Umbilical cord (tissue), 2 donors: Measurements from ENCODE around the gene UNC5C. TPM values are rescaled to one million over a fixed set of nuclear protein-coding genes. Genes with fewer than 3 reads are reported as not detected.

Experiments
- DNase-seq: peaks from one replicate; pipeline ENCODE4 v3.0.0-alpha.2; 2015; ENCODE audit warnings: low spot score
- total RNA-seq: library from RNA; depleted of rRNA; stranded (reverse); fragments of >200 nt; gene quantifications from one replicate; pipeline ENCODE4 v1.2.3, GENCODE V29; 2014; ENCODE audit warnings: low replicate concordance; ENCODE audit not compliant: insufficient read depth

Gene UNC5C
- total RNA-seq, 1 donor from 2014 or later = 4.6 TPM

DNA sequence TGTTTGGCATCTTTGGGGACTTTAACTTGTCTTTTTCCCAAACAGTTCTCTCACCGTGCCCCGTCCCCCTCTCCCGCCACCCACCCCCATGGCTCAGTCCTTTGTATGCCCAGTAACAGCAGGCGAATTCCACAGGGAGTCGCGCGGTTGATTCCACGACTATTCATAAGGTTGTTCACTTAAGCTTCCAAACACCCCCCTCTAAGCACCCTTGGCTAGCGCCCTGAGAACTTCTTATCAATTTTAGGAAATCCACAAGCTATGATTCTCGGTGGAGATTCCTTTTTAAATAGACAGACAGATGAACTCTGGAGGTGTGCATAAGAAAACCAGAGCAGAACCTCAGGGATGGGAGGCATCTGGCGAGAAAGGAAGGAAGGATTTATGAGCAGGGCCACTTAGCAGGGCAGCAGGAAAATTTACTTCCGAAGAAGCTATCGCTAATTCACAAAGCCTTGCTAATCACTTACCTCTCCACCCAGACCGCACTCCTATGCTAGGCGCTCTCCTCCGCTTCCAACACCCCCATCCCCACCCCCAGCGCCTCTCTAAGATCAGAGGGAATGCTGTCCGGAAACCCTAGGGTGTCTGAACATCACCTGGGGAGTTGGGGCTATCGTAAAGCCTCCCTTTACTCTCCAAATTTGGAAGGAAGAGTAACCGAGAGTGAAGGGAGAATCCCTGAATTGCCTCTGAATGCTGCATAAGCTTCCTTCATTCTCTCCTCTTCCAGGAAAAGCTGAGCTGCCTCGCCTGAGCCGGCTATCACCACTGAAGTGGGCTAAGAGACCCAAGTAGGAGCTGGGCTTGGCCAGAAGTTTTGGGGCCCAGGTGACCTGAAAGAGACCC is 1.7 kb downstream of the UNC5C start:
- peak; percentile 51 for DNase-seq

DNA sequence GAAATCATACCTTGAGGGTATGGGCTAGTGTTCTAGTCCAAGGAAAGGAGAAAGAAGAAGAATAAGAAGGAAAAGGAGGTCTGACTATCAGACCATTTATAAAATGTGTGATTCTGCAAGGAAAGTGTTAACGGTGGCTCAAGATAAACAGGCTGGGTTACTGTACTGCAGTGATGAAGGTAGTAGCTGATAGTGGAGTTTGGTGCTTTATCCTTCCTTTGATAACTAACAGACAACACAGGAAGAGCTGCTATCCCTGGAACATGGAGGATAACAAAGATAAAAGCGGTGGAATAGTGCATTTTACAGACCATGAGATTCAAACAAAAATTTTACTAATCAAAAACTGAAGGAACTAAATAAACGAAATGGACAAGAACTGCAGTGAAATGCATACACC is 2.6 kb downstream of the UNC5C start:
- DNase-seq = no peak

DNA sequence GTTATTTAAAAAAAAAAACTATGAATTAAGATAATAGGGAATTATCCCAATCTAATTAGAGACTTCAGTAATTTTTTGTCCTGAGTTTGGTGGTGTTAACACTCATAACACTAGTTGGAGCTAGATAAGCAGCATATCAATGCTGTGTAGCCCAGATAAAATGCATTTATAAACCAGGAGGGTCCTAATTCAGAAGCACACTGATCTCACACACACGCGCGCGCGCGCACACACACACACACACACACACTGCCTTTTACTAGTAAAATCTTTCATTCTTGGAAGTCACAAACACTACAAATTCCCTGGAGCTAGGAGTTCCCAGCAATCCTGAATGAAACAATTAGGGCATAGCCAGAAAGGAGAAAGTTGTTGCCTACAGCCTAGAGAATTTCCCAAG is 3.2 kb downstream of the UNC5C start:
- no peak for DNase-seq

DNA sequence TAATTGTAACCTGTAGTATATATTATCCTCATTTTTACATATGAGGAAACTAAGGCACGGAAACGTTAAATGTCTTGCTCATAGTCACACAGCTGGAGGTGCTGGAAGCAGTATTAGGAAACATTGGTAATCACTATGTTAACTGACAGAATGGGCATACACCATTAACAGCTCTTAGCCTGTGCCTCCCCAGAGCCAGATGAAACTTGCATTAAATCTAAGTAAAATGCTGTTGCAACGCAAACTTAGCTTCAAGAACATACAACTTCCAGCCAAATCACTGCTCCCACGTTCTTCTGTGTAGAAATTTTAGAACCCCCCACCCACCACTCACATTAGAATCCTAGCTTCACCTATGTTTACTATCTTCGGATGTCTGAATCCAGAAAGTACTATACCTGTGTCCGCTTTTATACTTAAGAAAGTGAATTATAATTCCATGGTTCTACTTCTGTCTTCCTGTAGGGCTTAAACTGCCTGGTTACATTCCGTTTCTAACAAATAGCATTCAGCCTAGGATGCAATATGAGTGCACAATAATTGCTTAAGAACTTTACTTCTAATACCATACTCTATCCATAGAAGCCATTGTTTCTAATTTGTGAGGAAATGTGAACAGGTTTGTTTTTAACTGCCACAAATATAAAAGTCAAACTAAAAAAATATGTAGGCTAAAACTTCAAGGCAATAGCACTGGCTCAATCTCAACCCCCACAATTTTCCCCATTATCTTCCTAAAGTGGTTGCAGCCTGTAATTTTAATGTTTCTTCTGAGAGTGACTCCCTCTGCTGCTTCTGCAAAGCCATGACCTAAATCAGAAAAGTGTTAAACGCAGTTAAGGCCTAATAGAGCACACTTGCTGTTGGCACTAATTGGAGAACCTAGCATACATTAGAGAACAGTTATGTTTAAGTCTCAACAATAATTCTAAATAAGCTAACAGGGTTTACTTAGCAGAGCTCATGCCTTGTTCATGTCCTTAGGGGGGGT is 4.4 kb downstream of the UNC5C start:
- no peak for DNase-seq

DNA sequence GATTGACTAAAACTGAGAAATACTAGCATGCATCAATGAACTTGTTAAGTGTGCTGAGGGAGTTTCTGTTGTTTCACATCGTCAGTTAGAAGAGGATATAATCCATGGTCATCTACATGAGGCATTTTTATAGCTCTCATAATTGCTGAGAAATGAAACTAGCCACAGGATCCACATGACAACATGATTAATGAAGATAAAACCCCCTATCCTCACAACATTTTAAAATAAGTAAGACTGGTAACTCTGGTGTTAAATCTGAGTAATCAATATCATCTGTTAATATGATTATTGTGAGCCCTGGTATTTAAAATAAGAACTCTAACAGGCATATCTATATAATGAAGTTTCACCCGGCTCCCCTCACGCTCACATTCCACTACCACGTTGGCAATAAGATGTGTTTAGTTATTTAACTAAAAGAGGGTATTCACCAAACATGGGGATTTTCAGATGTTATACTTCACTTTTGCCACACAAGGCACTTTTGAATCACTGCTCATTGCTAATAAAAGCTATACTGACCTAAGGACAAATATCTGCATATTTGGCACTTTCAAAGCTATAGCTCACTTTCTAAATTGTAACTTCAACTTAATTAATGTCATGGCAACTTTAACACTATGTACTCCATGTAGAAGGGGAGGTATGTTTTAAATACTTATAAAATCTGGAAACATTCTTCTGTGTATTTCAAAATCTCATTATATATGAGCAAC is 6.7 kb downstream of the UNC5C start:
- DNase-seq = no peak

DNA sequence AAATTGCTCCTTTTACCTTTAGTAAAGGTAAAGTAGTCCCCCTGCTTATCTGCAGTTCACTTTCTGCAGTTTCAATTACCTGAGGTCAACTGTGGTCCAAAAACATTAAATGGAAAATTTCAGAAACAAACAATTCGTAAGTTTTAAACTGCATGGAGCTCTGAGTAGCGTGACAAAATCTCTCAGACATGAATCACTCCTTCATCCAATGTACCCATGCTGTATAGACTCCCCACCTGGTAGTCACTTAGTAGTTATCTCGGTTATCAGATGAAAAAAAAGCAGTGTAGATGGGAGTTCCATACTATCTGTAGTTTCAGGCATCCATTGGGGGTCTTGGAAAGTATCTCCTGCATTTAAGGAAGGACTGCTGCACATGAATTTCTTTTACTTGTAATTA is 7.7 kb downstream of the UNC5C start:
- no peak for DNase-seq

DNA sequence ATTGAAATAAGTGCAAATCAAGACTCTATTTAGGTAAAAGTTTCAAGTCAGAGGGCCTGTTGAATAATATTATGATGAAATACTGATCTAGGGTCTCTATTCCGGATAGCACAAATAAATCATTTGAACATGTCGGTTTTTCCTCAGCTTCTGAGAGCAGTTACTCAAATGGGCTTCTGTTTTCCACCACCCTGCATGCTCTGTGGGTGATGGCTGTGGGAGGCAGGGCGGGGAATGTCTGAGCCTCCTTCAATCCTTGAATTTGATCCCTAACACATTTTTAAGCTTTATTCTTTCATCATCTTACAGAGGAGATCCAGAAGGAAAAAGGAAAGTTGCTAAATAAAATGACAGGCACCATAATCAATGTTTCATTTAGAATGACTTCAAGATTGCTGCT is 8.5 kb downstream of the UNC5C start:
- DNase-seq = peak; percentile 63

DNA sequence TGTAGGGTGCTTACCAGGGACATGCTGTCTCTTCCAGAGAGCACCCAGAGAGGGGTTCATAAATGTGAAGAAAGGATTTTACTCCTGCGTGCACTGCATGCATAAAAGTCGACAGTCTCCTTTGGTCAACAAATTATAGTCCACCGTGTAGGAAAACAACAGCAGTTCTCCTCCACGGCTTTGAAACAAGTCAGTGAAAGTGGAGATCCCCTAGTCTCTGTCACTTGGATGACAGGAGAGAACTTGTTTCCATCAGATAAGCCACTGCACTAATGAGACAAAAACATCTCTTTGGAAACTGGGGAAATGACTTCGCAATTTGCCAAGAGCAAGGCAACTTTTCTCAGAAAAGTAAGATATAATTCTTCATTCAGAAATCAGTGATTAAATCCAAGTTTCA is 9.7 kb downstream of the UNC5C start:
- no peak for DNase-seq

DNA sequence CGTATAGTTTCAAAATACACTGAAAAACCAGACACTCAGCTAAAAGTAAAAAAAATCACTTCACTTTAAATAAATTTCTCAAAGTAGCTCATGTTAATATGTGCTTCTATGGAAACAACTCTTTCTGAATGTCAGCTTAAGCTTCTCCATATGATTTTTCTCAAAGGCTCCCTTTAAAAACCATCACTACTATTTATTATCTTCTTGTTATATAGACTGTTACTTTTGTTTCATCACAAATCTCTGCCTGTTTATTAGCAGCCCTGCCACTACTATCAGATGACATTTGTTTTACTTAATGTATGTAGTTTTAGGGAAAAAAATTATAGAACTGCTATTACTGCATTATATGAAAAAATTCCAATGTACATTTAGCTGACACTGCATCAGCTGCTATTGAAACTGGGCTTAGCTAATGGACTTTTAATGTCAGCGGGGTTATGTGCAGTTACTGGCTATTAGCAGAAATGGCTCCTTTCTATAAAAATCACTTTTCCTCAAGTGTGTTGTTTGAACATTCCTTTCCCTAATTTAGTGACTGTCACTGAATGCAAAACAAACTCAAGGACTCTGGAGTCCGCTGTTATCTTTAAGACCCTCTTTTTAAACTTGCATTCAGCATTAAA is 10.8 kb downstream of the UNC5C start:
- DNase-seq = peak; percentile 83

DNA sequence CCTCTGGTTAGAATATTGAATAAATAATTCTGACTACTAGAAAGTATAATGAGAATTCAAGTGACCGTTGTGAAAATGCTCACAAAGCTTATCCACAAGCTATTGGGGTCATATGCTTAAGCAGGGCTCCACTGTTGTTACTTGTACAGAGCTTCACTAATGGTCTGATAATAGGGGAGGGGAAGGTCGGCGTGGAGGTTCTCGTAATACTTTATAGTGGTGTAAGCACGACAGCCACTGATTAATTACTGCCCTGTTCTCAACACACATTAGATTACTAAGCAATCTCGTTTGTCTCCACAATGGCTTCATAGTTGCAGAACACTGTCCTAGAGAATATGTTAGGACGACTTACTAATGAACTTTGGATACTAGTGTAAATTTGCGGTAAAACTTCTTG is 11.6 kb downstream of the UNC5C start:
- peak; percentile 59 for DNase-seq

DNA sequence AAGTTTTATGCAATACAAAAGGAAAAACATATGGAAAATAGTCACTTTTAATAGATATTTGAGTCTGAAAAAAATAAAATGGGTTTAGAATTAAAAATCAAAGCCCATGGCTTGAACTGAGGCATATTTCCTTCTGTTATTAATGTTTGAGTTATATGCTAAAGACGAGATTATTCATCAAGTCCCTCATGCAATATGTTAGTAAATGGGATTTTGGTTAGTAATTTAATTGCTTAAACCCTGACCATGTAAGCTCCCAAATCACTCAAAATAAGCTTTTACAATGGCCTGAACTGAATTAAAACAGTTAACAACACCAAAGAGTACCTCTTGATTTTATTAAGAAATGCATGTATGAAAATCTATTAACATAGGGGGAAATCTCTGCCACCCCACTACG is 12.1 kb downstream of the UNC5C start:
- no peak for DNase-seq

DNA sequence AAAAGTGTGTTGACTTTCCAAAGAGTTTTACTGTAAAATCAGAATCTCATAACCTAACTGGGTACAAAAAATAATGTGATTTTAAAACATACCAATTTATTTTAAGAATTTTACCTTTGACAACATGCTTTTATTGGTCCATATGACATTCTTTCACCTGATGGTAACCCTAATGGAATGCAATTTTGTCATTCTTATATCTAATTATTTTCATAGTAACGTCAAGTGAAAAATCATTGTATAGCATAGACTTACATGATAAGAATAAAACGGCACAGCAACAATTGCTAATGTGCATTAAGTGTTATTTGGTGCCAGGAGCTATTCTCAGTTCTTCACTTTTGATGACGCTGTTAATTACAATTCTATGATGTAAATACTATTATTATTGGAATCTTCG is 13.6 kb downstream of the UNC5C start:
- DNase-seq = no peak

DNA sequence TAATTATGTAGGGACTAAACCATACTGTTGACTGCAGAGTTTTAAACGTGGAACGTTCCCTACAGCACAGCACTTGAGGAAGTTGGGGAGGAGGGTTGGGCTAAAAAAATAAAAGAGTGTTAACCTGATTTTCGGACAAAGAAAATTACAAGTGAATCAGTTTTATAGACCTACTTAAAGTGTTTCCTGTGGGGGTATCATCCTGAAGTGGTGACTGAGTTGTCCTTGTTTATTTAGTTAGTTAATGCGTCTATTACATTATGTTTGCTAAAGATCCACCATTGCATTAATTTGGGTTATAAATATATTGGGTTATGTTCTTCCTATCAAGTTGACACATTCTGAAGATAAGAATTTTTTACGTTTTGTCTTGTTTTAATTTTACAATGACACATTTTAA is 14.7 kb downstream of the UNC5C start:
- DNase-seq = no peak

DNA sequence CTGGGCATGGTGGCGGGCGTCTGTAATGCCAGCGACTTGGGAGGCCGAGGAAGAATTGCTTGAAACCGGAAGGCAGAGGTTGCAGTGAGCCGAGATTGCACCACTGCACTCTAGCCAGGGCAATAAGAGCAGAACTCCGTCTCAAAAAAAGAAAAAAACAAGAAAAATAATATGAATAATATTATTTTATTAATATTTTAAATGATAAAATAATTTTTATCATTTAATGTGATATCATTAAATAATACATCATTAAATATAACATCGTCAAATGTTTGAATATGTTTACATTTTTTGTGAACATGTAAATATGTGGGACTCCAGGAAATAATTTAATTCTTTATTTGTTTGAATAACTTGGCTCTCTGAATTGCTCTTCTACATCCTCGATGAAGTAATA is 15.5 kb downstream of the UNC5C start:
- DNase-seq = no peak

DNA sequence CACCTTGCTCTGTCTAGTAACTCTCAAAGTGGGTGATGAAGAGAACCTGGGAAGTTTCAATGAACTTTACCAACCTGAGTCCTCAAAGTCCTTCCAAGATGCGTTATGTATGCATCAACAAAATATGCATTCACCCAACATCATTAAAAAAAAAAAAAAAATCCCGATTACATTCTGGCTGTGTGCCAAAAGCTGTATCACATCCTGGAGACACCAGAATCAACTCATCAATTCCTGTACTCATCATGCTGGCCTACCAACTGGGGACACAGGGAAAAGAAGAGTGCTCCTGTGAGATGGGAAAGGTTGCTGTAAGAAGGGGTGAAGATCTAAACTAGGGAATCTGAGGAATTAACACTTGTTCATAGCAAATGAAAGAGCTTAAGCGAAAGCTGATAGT is 16.5 kb downstream of the UNC5C start:
- DNase-seq = no peak

DNA sequence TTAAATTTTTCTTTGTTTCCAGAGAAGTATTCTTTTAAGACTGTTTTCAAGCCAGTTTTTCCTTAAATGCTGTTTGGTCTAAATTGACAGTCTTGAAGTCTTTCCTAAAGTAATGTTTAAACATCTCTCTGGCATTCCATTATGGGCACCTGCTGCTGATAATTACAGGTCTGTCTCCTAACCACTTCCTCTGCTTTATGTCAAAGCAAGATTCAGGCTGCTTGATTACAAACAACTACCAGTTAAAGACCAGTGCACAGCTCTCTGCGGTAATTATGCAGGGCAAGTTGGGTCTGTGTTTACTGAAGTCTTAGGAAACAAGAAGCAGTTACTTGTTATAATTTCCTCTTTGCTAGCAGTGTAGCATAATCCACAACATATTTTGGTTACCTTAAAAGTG is 17.6 kb downstream of the UNC5C start:
- no peak for DNase-seq

DNA sequence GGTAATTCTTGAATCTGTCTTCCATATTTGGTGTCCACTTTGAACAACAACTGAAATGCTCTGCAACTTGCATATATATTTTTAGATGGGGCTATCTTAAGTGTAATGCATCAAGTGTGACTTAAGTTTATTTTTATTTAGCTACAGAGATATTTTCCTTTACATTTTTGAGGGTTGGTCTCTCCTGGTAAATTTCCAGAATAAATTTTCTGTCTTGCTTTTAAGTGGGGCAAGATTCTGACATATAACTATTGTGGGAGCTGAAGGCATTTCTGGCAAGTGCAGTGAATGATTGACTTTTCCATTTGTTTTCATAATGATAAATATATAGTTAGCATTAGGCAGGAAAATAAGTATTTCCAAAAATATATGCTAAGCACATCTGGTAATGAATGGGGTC is 18.8 kb downstream of the UNC5C start:
- no peak for DNase-seq

DNA sequence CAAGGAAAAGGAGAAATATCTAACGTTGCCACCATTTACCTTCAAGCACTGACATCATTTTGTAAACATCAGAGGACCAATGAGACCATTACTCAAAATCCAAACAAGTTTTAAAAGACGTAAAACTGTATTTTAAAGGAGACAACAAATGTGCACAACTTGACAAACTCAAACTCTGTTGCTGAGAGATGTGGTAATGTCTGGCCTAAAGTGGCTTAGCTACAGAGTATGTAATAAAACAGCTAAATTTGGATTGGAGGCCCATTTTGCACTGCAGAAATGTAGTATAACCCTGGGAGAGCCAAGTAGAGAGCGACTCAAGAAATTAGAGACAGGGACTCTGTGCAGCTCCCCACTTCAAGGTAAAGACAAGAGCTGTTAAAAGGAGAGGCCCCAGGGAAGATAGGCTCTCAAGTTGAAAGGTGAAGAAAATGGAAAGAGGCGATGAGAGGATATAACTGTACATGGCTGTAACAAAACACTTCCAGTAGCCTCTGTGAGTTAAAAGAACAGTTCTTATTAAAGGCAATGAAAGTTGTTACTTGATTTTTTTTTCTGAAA is 20.3 kb downstream of the UNC5C start:
- DNase-seq = peak; percentile 91

DNA sequence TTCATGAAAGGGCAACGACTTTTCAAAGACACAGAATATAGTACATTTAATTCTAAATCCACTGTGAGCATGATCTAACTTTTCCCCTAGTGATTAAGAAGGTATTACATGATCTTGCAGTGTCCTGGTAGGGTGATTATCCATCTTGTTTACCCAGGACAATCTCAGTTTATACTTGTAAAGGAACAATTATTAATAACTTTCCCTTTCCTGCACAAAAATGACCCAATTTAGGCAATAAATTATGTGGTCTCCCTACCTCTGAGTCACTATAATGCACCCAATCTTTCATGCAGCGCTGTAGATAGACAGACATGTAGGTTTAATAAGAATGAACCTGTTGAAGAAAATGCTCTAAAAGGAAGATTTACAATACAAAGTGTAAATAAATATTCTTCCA is 22.7 kb downstream of the UNC5C start:
- DNase-seq = no peak

DNA sequence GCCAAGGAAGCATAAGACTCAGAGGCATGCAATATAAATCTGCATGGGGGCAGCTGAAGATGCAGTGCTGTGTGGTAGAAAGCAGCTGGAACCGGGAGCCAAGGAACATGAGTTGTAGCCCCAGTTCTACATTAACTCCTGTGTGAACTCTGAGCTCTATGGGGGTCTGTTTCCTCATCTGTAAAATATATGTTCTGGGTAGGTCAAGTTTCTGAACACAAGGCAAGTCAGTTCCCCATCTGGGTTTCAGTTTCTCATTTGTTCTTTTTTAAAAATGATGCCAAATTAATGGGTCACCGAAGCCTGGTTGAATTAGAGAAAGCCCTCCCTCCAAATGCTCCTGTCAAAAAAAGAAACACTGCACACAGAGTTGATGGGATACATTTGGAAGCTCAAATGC is 24.0 kb downstream of the UNC5C start:
- no peak for DNase-seq

DNA sequence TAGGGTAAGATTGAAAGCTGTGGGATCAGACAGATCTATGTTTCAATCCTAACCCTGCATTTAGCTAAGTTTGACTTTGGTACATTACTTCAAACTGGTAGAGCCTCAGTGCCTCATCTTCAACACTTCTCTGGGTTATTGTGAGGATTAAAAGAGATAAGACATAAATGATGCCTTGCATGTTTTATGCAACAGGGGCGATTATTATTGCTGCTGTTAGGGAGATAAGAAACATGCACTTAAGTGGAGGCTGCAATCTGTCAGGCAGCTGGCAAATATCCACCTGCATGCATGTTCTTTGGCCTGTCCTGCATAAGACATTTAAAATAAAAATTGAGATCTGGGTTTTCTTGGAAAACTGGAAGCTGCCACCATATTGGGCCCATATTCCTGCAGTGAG is 24.6 kb downstream of the UNC5C start:
- DNase-seq = peak; percentile 78
